Heart left ventricle (tissue), 13 donors: ENCODE data around the gene OPCML.

Experiments used
- POLR2A ChIP-seq, 2 donors: fragments of 450-650 bp; IDR thresholded peaks; one replicate each; pipeline ENCODE4 v1.6.1; 2017; ENCODE audit warnings: antibody characterized with exemption in 2 of 2, mild to moderate bottlenecking in 2 of 2, moderate library complexity in 2 of 2
- TF ChIP-seq, protein P1 (sequence below), 12 donors: fragments of 200-600 bp; sonication (generic) in 4 of 12; IDR thresholded peaks; one replicate each; pipeline versions ENCODE4 v1.5.0 to v1.8.0; 2018 to 2022; ENCODE audit warnings: antibody characterized with exemption in 12 of 12, mild to moderate bottlenecking in 5 of 12
- donor health status: ischemic (EF 13 %, LVEDD 7.1; RV severe dilation, severe dysfunction).
- donor health status: DM: no; HTN: yes; CAD: no.
- donor health status: DM: no; HTN: no; CAD: no.
- donor health status: ischemic (EF 25% LVEDD 6.9; RV normal size, moderate dysfunction).
- donor health status: ischemic (EF 25% LVEDD 5.7; RV mildly dilated, moderate dysfunction).
- donor health status: ischemic (EF 35%, LVEDD 5.7; RV mildly dilated, moderate dysfunction).
- donor health status: nonischemic (EF 11% LVEDD 7.7; RV severe dilation, severe dysfunction).
- donor health status: DM: yes; HTN: yes; CAD: no.
- donor health status: PGD.
- donor health status: ischemic (EF 29% LVEDD 5.4; RV normal size, mild dysfunction).
- donor health status: nonischemic (EF 23%, LVEDD 6.1; RV moderate dilation, normal function).

DNA sequence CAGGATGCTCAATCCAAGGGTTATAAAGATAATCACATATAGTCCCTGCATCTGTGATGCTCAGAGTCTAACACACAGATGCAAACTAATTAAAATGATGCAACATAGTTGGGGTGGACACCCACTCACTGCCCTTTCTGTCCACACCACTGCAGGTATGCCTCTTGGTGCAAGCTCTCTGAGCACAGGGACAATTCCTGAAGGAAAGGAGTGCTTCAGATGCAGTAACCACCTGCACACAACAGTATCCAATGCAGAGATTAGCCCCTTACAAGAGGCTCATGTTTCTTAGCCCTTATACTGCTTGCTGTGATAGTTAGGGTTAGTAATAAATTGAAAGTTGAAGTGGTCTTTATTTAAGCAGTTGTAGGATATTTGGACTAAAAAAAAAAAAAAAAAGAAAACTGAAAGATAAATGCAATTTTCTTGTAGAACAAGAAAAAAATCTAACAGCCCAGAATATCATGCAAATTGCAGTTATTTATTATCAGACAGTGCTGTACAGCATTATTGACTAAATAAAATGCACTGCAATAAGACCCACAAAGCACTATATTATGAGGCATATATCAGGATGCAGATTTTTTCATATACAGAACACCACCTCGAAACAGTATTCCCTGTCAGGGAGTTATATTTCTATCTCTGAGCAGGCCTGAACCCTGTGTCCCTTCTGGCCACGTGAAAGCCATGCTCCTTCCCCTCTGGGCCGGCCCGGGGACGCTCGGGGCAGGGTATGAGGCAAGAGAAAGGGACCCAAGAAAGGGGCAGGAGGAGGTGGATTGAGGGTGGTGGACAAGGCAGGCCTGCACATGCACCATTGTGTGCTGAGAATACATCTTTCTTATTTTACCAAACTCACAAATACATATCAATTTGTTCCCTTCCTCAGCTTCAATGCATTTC, 260.2 kb downstream of the OPCML start:
- TF ChIP-seq, protein P1, sequence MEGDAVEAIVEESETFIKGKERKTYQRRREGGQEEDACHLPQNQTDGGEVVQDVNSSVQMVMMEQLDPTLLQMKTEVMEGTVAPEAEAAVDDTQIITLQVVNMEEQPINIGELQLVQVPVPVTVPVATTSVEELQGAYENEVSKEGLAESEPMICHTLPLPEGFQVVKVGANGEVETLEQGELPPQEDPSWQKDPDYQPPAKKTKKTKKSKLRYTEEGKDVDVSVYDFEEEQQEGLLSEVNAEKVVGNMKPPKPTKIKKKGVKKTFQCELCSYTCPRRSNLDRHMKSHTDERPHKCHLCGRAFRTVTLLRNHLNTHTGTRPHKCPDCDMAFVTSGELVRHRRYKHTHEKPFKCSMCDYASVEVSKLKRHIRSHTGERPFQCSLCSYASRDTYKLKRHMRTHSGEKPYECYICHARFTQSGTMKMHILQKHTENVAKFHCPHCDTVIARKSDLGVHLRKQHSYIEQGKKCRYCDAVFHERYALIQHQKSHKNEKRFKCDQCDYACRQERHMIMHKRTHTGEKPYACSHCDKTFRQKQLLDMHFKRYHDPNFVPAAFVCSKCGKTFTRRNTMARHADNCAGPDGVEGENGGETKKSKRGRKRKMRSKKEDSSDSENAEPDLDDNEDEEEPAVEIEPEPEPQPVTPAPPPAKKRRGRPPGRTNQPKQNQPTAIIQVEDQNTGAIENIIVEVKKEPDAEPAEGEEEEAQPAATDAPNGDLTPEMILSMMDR (IDR thresholded peaks at IDR 0.05) = no peak
- TF ChIP-seq POLR2A (IDR thresholded peaks at IDR 0.05) = no peak
